ENCODE results near the gene CRYBB2.
"Not testable (repeated sequence)": the region's sequence is repeated elsewhere in the genome, so short reads cannot be mapped to it uniquely, and the experiment has no call there.

Gene CRYBB2

GRCh38 chr22:25232301-25232700 lies 12.9 kb downstream of the CRYBB2 start:
- no peak for DNase-seq

- DNase-seq, result not testable (repeated sequence)
Measured at GRCh38 chr22:25233706-25234105, 14.3 kb downstream of the CRYBB2 start.

- peak in 40 of 56 donors; percentile 3 to 67 (median 32) for DNase-seq
Measured at GRCh38 chr22:25235547-25236290, 16.3 kb downstream of the CRYBB2 start.

GRCh38 chr22:25236417-25236816 lies 17.0 kb downstream of the CRYBB2 start:
- DNase-seq, result no peak

GRCh38 chr22:25237503-25237902 lies 18.1 kb downstream of the CRYBB2 start:
- no peak for DNase-seq

GRCh38 chr22:25238058-25238457 lies 18.6 kb downstream of the CRYBB2 start:
- not testable (repeated sequence) for DNase-seq

GRCh38 chr22:25255169-25255568 lies 35.7 kb downstream of the CRYBB2 start:
- DNase-seq, result not testable (repeated sequence)

GRCh38 chr22:25267567-25267966 lies 48.1 kb downstream of the CRYBB2 start:
- not testable (repeated sequence) for DNase-seq

- not testable (repeated sequence) for DNase-seq
Measured at GRCh38 chr22:25268902-25269301, 49.5 kb downstream of the CRYBB2 start.

- DNase-seq, result not testable (repeated sequence)
Measured at GRCh38 chr22:25270061-25270460, 50.6 kb downstream of the CRYBB2 start.

- not testable (repeated sequence) for DNase-seq
Measured at GRCh38 chr22:25273231-25273630, 53.8 kb downstream of the CRYBB2 start.

GRCh38 chr22:25273928-25274327 lies 54.5 kb downstream of the CRYBB2 start:
- DNase-seq, result not testable (repeated sequence)

GRCh38 chr22:25280118-25280517 lies 60.7 kb downstream of the CRYBB2 start:
- not testable (repeated sequence) for DNase-seq

Measured in amygdala (tissue), 56 donors.